ENCODE data around the gene CHEK1.

The CHEK1 gene

GRCh38 chr11:125645871-125646270 lies 20.9 kb downstream of the CHEK1 start:
- DNase-seq (ENCODE audit: low read depth), result no peak
- TF ChIP-seq, protein P1, sequence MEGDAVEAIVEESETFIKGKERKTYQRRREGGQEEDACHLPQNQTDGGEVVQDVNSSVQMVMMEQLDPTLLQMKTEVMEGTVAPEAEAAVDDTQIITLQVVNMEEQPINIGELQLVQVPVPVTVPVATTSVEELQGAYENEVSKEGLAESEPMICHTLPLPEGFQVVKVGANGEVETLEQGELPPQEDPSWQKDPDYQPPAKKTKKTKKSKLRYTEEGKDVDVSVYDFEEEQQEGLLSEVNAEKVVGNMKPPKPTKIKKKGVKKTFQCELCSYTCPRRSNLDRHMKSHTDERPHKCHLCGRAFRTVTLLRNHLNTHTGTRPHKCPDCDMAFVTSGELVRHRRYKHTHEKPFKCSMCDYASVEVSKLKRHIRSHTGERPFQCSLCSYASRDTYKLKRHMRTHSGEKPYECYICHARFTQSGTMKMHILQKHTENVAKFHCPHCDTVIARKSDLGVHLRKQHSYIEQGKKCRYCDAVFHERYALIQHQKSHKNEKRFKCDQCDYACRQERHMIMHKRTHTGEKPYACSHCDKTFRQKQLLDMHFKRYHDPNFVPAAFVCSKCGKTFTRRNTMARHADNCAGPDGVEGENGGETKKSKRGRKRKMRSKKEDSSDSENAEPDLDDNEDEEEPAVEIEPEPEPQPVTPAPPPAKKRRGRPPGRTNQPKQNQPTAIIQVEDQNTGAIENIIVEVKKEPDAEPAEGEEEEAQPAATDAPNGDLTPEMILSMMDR (IDR thresholded peaks at IDR 0.05; ENCODE audit: low read length, missing control alignments), result no peak
- no peak overlapping the region for H3K4me3 ChIP-seq (replicated peaks; ENCODE audit: low read depth, low read length)

DNA sequence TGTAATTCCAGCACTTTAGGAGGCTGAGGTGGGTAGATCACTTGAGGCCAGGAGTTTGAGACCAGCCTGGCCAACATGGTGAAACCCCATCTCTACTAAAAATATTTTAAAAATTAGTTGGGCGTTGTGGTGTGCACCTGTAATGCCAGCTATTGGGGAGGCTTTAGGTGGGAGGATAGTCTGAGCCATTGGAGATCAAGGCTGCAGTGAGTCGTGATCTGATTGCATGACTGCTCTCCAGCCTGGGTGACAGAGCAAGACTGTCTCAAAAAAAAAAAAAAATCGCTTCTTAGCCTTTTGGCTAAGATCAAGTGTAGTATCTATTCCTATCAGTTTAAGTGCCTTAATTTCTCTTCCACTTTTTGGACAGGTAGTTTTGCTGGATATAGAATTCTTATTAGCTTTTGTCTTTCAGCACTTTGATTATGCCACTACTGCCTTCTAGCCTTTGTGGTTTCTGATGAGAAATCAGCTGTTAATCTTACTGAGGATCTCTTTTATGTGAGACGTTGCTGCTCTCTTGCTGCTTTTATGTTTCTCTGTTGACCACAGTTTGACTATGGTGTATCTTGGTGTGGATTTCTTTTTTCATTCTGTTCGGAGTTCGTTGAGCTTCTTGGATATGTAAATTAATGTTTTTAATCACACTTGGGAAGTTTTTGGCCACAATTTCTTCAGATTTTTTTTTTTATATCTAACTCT lies 24.7 kb downstream of the CHEK1 start:
- no peak for DNase-seq (ENCODE audit: low read depth)
- TF ChIP-seq, protein P1 (IDR thresholded peaks at IDR 0.05; ENCODE audit: low read length, missing control alignments), result no peak
- H3K4me3 ChIP-seq (replicated peaks; ENCODE audit: low read depth, low read length), result no peak overlapping the region

DNA sequence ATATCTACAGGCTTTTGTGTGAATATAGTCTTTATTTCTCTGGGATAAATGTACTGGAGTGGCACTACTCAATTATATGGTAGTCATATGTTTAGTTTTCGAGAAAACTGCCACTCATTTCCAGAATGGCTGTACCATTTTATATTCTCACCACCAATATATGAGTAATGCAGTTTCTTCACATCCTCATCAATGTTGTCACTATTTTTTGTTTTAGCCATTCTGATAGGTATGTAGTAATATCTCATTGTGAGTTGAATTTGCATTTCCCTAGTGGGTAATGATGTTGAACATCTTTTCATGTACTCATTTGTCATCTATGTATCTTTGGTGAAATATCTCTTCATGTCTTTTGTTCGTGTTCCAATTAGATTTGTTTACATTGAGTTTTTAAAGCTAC lies 37.7 kb downstream of the CHEK1 start:
- TF ChIP-seq, protein P1 (IDR thresholded peaks at IDR 0.05; ENCODE audit: low read length, missing control alignments), result no peak
- no peak overlapping the region for H3K4me3 ChIP-seq (replicated peaks; ENCODE audit: low read depth, low read length)
- no peak for DNase-seq (ENCODE audit: low read depth)

GRCh38 chr11:125663910-125664309 lies 38.9 kb downstream of the CHEK1 start:
- no peak overlapping the region for H3K4me3 ChIP-seq (replicated peaks; ENCODE audit: low read depth, low read length)
- TF ChIP-seq, protein P1 (IDR thresholded peaks at IDR 0.05; ENCODE audit: low read length, missing control alignments), result no peak
- no peak for DNase-seq (ENCODE audit: low read depth)

DNA sequence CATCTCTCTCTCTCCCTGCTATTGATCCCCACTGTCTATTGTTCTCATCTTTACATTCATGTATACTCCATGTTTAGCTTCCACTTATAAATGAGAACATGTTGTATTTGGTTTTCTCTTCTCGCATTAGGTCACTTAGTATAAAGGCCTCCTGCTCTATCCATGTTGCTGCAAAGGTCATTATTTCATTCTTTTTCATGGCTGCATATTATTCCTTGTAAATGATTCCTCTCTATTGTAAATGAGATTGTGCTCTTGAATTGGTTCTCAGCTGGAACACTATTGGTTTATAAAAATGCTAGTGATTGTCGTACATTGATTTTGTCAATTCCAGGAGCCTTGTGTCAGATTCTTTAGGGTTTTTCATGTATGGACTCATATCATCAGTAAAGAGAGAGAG lies 42.2 kb downstream of the CHEK1 start:
- H3K4me3 ChIP-seq (replicated peaks; ENCODE audit: low read depth, low read length), result no peak overlapping the region
- TF ChIP-seq, protein P1 (IDR thresholded peaks at IDR 0.05; ENCODE audit: low read length, missing control alignments), result no peak
- no peak for DNase-seq (ENCODE audit: low read depth)

GRCh38 chr11:125670172-125670571 lies 45.2 kb downstream of the CHEK1 start:
- H3K4me3 ChIP-seq (replicated peaks; ENCODE audit: low read depth, low read length), result no peak overlapping the region
- TF ChIP-seq, protein P1 (IDR thresholded peaks at IDR 0.05; ENCODE audit: low read length, missing control alignments), result no peak
- DNase-seq (ENCODE audit: low read depth), result no peak

GRCh38 chr11:125671561-125671960 lies 46.6 kb downstream of the CHEK1 start:
- TF ChIP-seq, protein P1 (IDR thresholded peaks at IDR 0.05; ENCODE audit: low read length, missing control alignments), result no peak
- DNase-seq (ENCODE audit: low read depth), result no peak
- H3K4me3 ChIP-seq (replicated peaks; ENCODE audit: low read depth, low read length), result no peak overlapping the region
